NCI-H2196 treated with DMSO at 0.1 percent for 48 hours (cell line): ENCODE measurements around the gene HERC5.
"Not testable (repeated sequence)": the region's sequence is repeated elsewhere in the genome, so short reads cannot be mapped to it uniquely, and the experiment has no call there.

Source experiments
- DNase-seq: peaks from one replicate; lab custom pipeline; 2025; ENCODE audit not compliant: unreplicated experiment; lab: John Stamatoyannopoulos, UW

HERC5 gene

GRCh38 chr4:88517825-88518224 lies 60.9 kb downstream of the HERC5 start:
- no peak for DNase-seq

- DNase-seq, result no peak
Measured at GRCh38 chr4:88518911-88519310, 62.0 kb downstream of the HERC5 start.

GRCh38 chr4:88522702-88523324 lies 65.9 kb downstream of the HERC5 start:
- no peak for DNase-seq

DNA sequence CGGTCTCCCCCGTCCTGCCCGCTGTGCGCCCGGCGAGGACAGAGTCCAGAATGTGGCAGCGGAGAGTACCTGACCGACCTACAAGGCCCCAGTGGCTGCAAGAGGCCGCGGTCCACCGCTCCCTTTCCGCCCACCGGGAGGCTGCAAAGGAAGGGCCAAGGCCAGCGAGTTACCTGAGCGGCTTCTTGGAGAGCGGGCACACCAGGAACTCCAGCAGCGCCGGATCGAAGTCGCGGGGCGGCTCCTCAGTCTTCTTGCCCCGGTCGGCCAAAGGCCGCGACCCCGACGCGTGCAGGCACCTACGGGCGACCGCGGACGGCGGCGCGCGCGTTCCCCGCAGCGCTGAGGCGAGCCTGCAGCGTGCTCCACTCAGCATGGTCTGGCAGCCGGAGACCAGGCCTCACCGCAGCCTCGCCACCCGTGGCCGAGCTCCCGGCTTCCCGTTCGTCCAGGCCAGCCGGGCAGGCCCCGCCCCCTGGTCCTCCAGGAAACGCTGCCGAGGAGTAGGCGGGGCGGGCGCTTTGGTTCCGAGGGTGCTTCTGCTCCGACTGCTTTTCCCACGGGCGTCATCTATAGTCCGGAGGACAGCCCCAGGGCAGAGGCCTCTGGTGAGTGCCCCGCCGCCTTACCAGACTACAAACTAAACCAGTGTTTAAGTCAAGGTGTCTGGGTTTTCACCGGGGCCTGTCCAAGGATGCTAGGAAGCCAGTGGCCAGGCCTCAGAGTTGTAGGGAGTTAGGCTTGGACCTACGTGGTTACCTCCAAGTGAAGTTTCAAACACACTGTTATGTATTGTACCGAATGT lies 66.6 kb downstream of the HERC5 start, which contains the start of gene PYURF:
Gene PYURF, minus strand, starts transcription at position 452 of the 805 bp plus-strand sequence. Its CDS starts 76 bp downstream, at position 376.
- peak; percentile 67 for DNase-seq

- no peak for DNase-seq
Measured at GRCh38 chr4:88524171-88524570, 67.3 kb downstream of the HERC5 start.

DNA sequence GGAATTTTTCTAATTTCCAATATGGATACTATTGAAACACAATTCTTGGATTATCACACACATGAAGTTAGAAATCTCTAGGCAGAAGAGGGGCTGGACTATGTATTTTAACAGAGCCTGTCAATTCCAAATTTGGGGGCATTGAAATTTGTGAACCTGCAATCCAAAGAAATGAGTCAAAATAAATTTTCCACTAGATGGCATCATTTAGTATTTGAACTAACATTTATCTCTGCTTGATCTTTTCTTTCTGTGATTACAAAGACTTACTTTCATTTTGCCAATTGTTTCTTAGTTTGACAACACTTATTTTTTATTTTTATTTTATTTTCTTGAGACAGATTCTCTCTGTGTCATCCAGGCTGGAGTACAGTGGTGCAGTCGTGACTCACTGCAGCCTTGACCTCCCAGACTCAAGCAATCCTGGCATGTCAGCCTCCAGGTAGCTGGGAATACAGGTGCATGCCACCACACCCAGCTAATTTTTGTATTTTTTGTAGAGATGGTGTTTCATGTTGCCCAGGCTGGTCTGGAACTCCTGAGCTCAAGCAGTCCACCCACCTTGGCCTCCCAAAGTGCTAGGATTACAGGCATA lies 69.4 kb downstream of the HERC5 start:
- DNase-seq, result no peak

- no peak for DNase-seq
Measured at GRCh38 chr4:88527787-88528186, 70.9 kb downstream of the HERC5 start.

GRCh38 chr4:88528861-88529260 lies 71.9 kb downstream of the HERC5 start:
- DNase-seq, result no peak

GRCh38 chr4:88531549-88531948 lies 74.6 kb downstream of the HERC5 start:
- no peak for DNase-seq

DNA sequence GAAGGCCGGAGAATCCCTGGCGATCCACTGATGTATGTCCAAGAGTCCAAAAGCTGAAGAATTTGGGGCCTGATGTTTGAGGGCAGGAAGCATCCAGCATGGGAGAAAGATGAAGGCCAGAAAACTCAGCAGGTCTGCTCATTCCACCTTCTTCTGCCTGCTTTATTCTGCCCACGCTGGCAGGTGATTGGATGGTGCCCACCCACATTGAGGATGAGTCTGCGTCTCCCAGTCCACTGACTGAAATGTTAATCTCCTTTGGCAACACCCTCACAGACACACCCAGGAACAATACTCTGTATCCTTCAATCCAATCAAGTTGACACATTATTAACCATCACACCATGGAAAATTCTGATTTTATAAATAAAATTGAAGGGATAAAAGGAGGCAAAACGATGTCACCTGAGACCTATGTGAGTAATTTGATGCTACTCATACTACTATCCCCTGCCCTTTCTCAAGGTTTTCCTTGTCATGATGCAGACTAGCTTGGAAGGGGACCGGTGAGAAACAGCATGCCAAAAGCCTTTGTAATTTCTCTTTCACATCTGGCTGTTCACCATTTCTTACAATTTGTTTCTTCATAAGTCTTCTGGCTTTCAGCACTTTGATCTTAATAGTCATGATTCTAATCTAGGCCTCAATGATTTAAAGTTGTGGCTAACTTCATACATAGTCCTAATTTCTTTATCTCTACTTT lies 76.3 kb downstream of the HERC5 start:
- no peak for DNase-seq

- DNase-seq, result no peak
Measured at GRCh38 chr4:88533937-88534750, 77.2 kb downstream of the HERC5 start.

GRCh38 chr4:88535090-88535755 lies 78.3 kb downstream of the HERC5 start:
- DNase-seq, result no peak

GRCh38 chr4:88537709-88538108 lies 80.8 kb downstream of the HERC5 start:
- no peak for DNase-seq

- DNase-seq, result not testable (repeated sequence)
Measured at GRCh38 chr4:88539322-88540068, 82.6 kb downstream of the HERC5 start.

GRCh38 chr4:88549815-88550214 lies 92.9 kb downstream of the HERC5 start:
- no peak for DNase-seq
